Right forelimb (tissue), 1 donor: ENCODE data around the gene PAIP2.
A peak's percentile ranks its signal among the peaks of the same experiment; 100 is the strongest.
"Not testable (repeated sequence)": the region's sequence is repeated elsewhere in the genome, so short reads cannot be mapped to it uniquely, and the experiment has no call there.

Experiments used
- DNase-seq: peaks from one replicate; pipeline ENCODE4 v3.0.0-alpha.2; 2018

Gene PAIP2

DNA sequence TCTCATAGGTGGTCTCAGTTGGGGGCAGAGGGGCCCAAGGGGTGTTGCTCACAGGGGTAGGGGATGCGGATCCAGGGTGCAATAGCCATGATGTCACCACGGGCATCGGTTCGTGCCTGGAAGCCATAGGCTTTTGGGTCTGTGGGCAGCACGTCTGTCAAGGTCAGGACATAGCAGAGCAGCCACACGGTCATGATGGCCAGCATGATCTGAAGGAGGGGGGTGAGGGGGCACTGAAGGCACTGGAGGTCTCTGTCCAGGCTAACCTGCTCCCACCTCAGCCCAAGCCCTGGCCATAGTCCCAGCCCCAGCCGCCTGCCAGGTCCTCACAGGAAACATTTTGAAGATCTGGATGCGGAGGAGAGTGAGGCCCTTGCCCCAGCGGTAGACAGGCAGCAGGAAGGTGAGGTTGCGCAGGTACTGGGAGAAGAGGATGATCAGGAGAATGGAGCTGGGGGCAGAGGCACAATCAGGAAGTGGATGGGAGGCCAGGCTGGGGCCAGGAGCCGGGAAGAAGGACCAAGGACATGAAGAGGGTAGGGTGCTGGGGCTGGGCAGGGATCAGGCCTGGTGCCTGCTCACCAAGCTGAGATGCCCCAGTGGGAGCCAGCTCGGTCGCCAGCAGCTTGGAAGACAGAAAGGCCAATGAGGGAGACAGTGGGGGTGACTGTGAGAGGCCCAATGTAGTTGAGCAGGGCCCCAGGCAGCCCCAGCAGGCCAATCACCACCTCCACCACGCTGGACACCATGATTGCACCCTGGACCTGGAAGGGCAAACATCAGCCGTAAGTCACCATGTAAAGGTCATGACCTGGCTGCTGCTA lies 38.2 kb downstream of the PAIP2 start:
- DNase-seq, result no peak

DNA sequence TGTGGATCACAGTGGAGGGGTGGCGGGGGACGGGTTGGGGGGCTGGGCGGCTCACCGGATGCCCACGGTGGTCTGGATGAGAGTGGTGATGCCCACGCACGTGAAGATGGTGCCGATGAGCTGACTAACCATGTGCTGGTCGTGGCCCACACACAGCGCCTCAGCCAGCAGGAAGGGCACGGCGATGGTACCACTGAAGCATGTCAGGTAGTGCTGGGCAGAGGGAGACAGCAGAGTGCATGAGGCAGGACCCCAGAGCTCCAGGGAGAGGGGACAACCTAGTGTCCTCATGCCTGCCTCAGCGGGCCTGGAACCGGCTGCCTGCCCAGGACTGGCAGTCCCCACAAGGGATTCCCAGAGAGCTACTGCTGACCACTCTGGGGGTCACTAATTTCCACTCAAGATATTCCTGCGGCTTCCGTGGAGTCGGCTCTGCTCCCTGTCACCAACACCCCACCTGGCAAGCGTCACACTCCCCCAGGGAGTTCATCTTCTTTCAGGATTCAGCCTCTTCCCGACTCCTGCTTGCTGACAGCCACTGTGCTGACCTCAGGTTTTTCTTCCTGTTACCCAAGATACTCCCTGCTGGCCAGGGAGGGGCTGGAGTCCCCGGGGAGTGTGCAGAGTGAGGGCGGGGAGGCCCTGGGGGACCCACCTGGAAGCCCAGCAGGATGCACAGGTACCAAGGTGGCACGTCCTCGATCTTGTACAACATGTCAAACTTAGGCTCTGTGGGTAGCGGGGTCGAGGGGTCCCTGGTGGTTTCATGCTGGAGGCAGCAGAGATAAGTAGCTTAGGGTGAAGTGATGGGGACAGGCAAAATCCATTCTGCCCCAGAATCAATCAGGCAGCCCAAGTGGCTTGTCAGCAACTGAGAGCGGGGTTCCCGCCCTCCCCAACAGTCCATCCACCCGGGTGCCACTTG lies 40.4 kb downstream of the PAIP2 start:
- DNase-seq, result no peak

DNA sequence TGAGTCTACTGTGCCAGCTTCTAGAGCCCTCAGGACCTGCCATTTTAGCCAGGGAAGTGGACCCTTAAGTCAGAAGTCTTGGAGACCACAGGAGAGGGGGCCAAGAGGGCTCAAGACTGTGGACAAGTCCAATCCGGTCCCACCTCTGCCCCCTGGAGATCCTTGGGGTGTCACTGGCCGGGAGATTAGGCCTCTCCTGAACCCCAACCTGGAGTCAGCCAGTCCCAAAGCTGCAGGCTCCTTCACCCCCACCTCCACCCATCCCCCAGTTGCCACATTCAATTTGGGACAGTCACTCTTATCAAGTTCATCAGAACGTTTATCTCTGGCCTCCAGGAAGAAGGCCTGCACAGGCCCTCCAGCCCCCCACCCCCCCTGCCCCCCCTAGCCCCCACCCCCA lies 41.2 kb downstream of the PAIP2 start:
- no peak for DNase-seq

DNA sequence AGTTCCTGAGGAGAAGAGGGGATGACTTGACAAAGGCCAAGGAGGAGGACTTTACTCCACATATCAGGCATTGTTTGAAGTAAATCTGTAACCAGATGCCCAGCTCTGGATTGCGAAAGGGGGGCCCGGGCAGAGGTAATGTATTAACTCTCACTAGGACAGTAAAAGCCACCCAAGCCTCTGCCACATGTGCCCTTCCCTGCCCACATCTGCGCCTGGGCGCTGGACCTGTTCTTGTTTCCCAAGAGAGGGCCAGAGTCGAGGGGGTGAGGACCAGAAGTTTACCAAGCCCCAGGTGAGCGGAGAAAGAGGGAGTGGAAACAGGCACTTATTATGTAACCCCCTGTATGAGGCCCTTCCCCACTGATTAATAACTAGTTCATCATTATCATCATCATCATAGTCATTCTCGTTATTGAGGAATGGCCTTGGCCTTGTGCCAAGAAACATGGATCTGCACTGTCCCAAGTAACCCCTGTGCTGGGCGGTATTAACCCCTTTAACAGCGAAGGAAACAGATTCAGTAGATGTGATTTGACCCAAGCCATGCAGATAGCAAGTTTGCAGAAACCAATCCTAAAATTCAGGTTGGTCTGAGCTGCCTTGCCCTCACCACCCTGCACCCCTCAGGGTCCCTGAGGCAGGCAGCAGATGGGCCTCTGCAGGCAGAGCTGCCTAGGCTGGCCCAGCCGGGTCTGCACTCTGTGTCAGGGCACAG lies 41.8 kb downstream of the PAIP2 start, which contains the start of gene SLC23A1:
Gene SLC23A1 (minus strand): TSS at position 23 of the 718 bp plus-strand sequence. CDS start 44 bp downstream, outside the sequence.
- DNase-seq, result no peak

DNA sequence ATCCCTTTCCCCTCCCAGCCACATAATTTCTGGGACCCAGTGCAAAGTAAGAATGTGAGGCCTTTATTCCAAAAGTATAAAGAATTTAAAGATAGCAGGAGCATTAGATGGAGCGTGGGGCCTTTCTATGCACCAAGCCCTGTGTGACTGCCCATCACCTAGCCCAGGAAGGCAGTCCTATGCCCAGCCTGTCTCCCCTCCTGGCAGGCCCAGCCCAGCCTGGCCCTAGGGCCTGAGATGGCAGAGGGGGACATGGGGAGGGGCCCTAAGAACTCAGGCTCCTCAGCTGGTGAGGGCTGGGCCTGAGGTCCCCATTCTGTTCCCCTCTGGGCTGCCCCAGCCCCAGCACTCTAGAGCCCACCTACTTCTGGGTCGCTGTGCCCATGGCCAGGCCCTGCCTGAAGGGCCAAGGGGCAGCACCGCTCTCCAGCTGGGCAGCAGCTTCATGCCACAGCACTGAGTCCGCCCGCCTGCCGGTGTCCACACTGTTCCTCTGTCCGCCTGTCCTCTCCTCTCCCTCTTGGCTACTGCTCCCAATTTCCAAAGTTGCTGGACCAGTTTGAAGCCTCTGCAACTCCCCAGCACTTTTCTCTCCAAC lies 42.4 kb downstream of the PAIP2 start:
- no peak for DNase-seq

DNA sequence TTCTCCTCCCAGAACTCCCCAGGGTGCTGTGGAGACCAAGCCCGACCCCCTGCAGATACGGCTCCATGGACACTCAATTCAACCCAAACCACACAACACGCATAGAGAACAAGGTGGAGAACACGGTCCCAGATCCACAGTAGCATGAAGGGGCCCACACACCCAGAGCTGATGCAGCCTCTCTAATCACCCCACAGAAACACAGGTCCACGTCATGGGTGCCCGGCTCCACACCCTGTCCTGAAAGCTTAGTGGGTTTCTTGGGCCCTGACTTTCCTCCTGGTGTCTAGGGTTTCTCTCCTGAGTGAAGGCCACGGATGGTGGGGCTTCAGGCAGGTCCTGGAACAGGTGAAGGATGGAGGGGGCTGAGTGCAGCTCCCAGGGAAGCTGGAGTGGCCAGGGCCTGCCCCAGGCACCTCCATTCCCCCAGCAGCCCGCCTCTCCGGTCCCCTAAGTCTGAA lies 43.0 kb downstream of the PAIP2 start:
- no peak for DNase-seq

DNA sequence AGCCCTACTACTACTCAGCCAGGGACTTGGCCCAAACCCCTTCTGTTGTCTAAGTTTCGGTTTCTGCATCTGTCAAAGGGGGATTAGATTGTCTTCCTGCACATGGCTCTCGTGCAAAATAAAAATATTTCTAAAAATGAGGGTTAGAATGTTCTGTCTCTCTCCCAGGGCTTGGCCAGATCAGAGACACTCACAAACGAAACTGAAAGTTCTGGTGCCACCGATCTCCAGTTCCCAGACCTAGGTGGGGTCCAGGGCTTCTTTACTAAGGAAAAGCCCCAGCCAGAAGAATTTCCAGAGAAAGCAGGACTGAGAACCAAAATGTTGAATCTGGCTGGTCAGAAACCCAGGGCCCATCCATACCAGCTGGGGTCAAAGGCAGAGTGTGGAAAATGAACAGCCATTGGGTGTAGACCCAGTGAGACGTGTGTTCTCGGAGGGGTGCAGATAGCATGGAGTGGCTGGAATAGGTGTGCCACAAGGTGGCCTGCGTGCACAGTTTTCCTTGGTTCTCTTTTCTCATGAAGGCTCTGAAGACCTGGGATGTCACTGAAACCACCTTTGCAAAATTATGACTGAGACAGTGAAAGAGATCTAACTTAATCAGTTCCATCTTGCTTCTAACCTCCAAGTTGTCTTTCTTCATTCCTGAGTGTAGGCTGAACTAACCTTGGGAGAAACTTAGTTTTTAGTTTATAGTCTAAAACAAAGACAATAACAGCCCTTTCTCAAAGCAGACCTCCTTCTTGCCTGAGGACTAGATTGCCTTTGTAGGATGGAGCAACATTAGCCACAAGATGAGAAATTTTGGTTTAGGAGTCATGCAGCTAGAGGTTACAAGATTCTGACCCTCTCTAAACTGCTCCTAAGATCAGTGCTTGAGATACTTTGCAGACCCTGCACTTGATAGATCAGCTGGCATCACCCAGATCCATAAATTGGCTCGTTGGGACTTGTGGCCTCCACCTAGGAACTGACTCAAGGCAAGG lies 43.7 kb downstream of the PAIP2 start:
- no peak for DNase-seq

DNA sequence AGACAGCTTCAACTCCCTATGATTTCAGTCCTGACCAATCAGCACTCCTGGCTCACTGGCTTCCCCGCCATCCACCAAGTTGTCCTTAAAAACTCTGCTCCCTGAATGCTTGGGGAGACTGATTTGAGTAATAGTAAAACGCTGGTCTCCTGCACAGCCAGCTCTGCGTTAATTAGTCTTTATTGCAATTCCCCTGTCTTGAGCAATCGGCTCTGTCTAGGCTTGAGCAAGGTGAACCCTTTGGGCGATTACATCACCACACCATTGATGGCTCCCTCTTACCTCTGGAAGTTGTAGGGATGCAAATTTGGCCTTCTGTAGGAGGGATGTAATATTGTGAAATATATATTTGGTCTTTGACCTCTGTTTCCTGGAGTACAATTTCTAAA lies 44.4 kb downstream of the PAIP2 start:
- no peak for DNase-seq

DNA sequence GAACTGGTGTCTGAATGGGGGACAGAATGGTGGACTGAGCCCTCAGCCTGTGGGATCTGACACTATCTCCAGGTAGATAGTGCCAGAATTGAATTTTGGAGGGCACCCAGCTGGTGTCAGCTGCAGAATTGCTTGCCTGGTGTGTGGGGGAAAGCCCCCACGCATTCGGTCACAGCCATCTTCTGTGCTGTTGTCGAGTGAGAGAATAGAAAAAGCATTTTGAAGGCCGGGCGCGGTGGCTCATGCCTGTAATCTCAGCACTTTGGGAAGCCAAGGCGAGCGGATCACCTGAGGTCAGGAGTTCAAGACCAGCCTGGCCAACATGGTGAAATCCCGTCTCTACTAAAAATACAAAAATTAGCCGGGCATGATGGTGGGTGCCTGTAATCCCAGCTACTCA lies 45.3 kb downstream of the PAIP2 start:
- not testable (repeated sequence) for DNase-seq

DNA sequence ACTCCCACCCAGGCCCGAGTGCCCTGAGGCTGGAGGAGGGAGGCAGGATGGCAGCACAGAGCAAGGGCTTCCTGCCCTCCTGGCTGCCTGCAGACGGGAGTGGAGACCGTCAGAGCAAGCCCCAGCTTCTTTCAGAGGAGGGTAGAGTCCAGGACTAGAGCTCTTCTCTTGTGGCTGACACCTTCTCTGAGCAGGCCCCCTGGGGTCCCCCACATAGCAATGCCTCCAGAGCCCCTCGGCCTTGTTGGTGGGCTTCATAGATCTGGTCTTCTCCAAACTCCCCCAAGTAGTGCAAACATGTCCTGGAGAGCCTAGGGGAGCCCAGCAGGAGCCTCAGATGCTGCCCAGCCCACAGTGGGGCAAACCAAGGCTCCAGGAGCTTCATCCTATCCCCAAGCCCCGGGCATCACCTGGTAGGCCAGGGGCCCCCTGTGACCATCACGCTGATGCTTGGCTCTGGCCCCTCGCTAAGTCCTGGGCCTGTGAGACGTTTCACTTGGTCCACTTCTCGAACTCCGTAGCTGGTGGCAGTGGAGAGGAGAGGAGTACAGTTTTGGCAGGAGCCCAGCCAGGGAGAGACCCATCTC lies 46.0 kb downstream of the PAIP2 start:
- no peak for DNase-seq

DNA sequence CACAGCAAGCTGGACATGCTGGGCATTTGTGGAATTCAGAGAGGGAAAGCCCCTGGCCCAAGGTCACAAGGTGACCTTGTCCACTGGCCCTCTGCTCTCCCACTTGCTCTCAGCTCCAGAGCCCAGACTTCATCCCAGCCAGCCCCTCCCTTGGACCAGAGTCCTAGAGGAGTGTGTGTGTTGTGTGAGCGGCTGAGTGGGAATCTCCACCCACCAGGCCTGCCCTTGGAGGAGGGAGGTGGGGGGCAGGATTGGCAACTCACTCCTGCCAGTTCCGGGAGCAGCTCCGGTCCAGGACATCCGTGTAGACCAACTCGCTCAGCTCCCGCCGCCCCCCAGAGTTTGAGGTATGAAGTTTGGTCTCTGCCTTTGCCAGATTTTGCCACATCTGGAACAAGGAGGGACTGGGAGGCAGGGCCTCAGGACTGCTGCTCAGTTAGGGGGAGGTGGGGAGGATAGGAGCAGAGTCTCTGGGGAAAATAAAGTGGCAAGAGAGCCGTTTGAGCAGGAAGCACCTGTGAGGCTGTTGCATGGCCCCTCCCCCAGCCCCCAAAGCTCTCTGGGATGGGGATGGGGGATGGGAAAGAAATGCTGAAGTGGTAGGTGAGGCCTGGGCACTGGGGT lies 46.7 kb downstream of the PAIP2 start:
- no peak for DNase-seq

DNA sequence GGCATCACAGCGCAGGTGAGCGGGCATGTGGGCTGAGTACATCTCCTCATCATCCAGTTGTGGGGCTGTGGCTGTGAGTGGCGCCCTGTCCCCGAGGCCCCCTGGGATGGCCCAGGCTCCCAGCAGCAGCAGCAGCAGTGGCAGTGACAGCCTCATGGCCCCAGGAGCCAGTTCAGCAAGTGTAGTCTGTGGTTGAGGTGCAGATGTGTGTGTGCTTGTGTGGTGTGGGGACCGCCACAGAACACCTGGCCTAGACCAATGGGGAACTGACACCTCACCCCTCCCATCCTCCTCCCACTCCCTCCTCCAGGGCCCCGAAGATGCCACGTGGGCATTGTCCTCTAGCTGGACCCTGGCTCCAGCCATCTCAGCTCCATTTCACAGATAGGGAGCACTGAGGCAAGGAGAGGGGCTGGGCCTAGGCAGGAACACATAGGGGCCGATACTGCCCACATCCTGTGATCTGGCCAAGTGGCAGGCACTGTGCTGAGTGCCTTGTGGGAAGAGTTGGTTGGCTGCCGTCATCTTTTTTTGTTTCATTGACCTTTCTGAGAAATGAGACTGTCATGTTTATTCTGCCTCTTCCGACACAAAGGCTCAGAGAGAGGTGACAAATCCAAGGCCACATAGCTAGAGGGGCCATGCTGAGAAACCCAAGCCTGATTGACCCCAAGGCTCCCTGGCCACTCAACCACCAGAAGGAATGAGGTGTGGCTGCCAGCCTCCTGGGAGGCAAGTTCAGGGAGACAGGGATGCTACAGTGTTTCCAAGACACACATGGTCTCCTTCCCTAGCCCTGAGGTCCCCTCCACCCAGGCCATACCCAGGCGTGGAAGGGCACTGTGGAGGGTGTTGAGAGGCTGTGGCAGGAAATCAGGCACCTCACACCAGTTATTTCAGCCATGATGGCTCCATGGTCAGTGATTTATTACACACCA lies 48.3 kb downstream of the PAIP2 start, which contains the start of gene MZB1:
Gene MZB1 (minus strand): TSS at position 213 of the 938 bp plus-strand sequence. CDS start 57 bp downstream, at position 156.
- no peak for DNase-seq

DNA sequence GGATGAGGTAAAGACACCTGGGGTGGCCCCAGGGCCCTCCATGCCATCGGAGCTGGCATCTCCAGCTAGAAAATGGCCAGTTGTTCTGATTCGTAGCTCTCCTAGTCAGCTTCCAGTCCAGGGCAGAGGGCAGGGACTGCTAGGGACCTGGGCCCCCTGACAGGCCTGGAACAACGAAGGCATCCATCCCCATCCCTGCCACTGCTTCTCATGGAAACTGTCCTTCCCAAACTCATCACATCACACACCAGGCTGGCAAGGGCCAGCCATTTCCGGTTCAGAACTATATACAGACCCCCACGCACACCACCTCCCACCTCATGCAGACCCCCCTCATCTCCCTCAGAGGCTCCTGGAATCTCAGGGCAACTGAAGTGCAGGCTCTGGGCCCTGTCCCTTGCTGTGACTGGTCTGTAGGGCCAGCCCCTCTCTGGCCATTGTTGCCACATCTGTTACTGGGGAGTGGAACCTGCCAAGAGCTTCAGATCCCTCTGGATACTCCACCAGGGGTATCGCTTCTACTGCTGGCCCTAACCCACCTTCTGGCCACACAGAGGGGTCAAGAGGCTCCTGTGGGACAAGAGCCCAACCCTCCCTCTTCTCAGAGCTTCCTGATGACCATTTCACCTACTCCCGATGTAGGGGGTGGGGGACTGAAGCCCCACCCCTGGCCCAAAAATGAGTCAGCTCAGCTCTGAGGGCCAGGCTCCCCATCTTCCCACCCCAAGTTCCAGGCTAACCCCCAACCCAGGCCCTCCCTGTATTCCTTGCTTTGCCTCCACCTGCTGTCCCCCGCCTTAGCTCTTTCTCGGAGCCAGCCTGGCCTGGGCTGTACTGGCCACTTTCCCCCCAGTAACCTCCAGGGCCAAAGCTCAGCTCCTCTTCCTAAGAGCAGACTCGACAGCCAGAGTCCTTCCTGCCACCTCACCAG lies 49.2 kb downstream of the PAIP2 start:
- DNase-seq, result no peak

DNA sequence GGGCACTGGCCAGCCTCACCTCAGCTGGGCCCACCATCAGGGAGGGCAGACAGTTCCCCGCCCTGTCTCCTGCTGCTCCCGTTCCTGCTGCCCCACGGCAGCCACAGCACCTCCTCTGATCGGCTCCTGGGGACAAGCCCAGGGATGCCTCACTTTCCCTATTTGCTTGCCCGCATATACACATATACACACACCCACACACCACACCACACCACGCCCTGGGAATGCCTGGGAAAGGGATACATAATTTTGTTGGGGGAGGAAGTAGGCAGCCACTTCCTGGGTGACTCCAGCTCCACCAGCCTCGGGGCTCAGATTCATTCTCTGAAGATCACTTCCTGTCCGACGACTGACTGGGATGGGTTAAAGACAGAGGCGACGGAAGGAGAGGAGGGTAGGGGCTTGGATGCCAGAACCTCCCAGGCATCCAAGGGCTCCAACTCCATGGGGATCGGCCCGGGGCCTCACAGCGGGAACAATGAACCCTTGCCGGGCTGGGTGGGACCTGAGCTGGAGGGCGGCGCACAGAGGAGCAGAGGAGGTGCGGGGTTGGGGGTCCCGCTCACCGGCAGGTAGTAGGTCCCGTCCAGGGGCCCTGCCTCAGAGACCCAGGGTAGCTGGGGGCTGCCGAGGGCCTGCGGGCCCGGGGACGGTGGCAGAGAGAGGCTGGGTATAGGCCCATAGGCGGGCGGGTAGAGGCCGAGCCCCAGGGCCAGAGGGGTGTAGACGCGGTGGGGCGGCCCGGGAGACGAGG lies 50.1 kb downstream of the PAIP2 start:
- DNase-seq, result no peak

DNA sequence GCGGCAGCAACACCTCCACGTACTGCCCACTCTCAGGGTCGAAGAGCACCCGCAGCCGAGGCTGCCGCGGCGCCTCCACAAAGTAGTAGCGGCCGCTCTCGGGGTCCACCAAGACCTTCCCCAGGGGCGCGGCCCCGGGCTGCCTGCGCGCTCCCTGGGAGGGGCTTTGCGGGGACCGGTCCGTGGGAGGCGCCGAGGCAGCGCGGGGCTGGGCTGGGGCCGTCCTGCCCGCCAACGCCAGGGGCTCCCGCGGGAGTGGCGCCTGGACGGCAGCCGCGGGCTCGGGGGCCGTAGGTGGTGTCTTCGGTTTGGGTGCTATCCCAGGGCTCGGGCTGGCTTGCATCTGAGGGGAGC lies 50.6 kb downstream of the PAIP2 start:
- DNase-seq, result no peak

DNA sequence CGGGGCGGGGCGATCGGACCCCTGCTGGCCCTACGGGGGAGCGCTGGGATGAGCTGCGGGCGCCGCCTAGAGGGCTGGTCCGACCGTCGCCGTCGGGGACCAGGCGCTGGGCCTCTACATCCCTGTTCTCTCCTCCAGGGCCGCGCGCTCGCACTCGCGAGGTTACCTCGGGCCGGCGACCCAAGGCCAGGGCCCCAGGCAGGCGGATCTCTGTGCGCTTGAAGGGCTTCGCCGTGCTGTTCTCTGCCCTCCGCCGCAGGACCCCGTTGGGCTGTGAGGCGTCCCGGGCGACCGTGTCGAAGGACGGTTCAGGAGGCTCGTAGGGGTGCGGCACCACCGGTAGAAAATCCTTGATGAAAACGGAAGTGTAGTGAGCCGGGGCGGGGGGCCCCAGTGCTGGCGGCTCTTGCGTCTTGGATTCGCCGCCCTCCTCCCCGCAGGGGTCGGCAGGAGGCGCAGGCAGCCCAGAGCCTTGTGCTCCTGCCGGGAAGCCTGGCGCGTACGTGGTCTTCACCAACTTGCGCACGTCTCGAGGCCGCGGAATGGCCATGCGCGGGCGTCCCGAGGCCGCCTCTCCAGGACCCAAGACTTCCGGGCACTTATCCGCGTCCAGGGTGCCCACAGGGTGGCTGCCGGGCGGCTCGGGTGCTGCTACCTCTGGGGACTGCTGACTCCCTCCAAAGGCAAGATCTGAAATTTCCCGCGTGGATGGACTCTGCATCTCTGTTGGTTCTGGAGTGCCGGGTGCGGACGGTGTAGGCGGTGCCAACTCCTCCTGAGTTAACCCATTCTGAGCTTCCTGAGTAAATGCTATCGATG lies 51.2 kb downstream of the PAIP2 start:
- peak; percentile 73 for DNase-seq
